MCF 10A (cell line): Measurements from ENCODE around the gene PIGU. TPM values are rescaled to one million over a fixed set of nuclear protein-coding genes. Genes with fewer than 3 reads are reported as not detected.
"Not testable (repeated sequence)": the region's sequence is repeated elsewhere in the genome, so short reads cannot be mapped to it uniquely, and the experiment has no call there.

ENCODE experiments used
- BruUV-seq: library from RNA; stranded (reverse); fragments of 400-500 nt; replicated peaks from 2 replicates; lab custom pipeline; 2021; lab: Mats Ljungman, UMichigan
- CTCF ChIA-PET: fragments of 300-600 bp; sonication (Branson Sonifier 250); formaldehyde crosslinking; extraction: SDS; loops from one replicate; lab custom pipeline; 2021; ENCODE audit warnings: antibody characterized with exemption, inconsistent platforms; lab: Yijun Ruan, JAX
- POLR2A ChIA-PET: fragments of 300-600, 350-650 bp; sonication (Branson Sonifier 250); formaldehyde crosslinking; extraction: SDS; loops from one replicate; lab custom pipeline; 2020; ENCODE audit warnings: antibody characterized with exemption, inconsistent platforms; lab: Yijun Ruan, JAX
- DNase-seq: peaks from one replicate; pipeline ENCODE4 v3.0.0-alpha.2; 2018; ENCODE audit not compliant: unreplicated experiment
- H3K27ac Mint-ChIP-seq: one replicate; pipeline ENCODE4 v1.8.0; 2022; ENCODE audit warnings: mild to moderate bottlenecking, low read depth, mixed read lengths; ENCODE audit not compliant: unreplicated experiment
- H3K27me3 Mint-ChIP-seq: one replicate; pipeline ENCODE4 v1.8.0; 2022; ENCODE audit warnings: mixed read lengths; ENCODE audit not compliant: insufficient read depth, unreplicated experiment
- H3K36me3 Mint-ChIP-seq: one replicate; pipeline ENCODE4 v1.8.0; 2022; ENCODE audit warnings: mild to moderate bottlenecking, moderate library complexity, mixed read lengths; ENCODE audit not compliant: insufficient read depth, unreplicated experiment
- H3K4me1 Mint-ChIP-seq: one replicate; pipeline ENCODE4 v1.8.0; 2022; ENCODE audit warnings: mixed read lengths; ENCODE audit not compliant: insufficient read depth, unreplicated experiment
- H3K4me3 Mint-ChIP-seq: one replicate; pipeline ENCODE4 v1.8.0; 2022; ENCODE audit warnings: mild to moderate bottlenecking, moderate library complexity, mixed read lengths; ENCODE audit not compliant: unreplicated experiment
- H3K9me3 Mint-ChIP-seq: one replicate; pipeline ENCODE4 v1.8.0; 2022; ENCODE audit warnings: mixed read lengths; ENCODE audit not compliant: unreplicated experiment
- intact Hi-C: fragments of 100-400 bp; cut with micrococcal nuclease; formaldehyde crosslinking; loops from 2 replicates; pipeline ENCODE4 v1.14.1; 2022
- total RNA-seq: library from RNA; stranded (reverse); gene quantifications from 2 replicates; pipeline ENCODE4 v1.2.3, GENCODE V29; 2022
- TF ChIP-seq, protein P1 (sequence below): fragments of 200-600 bp; IDR thresholded peaks from one replicate; pipeline ENCODE4 v1.8.0; 2022; ENCODE audit warnings: antibody characterized with exemption, mild to moderate bottlenecking; ENCODE audit not compliant: unreplicated experiment

The PIGU gene
- total RNA-seq, 1 experiment from 2014 or later = 14.5 TPM

DNA sequence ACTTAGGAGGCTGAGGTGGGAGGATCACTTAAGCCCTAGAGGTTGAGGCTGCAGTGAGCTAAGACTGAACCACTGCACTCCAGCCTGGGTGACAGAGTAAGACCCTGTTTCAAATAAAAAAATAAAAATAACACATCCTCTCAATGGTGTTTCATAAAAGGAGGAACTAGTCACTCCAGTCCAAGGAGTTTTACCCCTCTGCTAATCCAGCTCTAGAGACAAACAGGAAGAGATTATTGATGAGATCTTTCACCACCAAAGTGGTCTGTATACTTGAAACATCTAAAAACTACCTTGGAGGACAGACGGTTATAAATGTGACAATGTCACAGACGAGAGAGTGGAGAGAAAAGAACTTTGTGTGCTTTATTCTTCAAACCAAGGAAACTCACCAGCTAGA lies 58.2 kb downstream of the PIGU start:
- ChIA-PET POLR2A (interaction anchor here (0.9 to 1.1 kb wide), 3 partner anchors 17 to 198 kb away, joined by 3 read pairs; no protein-coding TSS in a partner anchor), CTCF (interaction anchor here (0.6 to 1.1 kb wide), 4 partner anchors 11 to 421 kb away, joined by 3 to 6 read pairs (median 4); no protein-coding TSS in a partner anchor)
- BruUV-seq = no TSS peak
- TF ChIP-seq, protein P1, sequence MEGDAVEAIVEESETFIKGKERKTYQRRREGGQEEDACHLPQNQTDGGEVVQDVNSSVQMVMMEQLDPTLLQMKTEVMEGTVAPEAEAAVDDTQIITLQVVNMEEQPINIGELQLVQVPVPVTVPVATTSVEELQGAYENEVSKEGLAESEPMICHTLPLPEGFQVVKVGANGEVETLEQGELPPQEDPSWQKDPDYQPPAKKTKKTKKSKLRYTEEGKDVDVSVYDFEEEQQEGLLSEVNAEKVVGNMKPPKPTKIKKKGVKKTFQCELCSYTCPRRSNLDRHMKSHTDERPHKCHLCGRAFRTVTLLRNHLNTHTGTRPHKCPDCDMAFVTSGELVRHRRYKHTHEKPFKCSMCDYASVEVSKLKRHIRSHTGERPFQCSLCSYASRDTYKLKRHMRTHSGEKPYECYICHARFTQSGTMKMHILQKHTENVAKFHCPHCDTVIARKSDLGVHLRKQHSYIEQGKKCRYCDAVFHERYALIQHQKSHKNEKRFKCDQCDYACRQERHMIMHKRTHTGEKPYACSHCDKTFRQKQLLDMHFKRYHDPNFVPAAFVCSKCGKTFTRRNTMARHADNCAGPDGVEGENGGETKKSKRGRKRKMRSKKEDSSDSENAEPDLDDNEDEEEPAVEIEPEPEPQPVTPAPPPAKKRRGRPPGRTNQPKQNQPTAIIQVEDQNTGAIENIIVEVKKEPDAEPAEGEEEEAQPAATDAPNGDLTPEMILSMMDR = no peak
- no peak for DNase-seq
- Mint-ChIP-seq H3K27me3 (no peaks in the 10 kb centered on the region), H3K4me1 (peaks cover 11% of the 10 kb centered on the region), H3K4me3 (no peak overlapping the region), H3K9me3 (no peaks in the 10 kb centered on the region), H3K36me3 (peaks cover 30% of the 10 kb centered on the region), H3K27ac (no peak overlapping the region)
- intact Hi-C loops = no loop called here

DNA sequence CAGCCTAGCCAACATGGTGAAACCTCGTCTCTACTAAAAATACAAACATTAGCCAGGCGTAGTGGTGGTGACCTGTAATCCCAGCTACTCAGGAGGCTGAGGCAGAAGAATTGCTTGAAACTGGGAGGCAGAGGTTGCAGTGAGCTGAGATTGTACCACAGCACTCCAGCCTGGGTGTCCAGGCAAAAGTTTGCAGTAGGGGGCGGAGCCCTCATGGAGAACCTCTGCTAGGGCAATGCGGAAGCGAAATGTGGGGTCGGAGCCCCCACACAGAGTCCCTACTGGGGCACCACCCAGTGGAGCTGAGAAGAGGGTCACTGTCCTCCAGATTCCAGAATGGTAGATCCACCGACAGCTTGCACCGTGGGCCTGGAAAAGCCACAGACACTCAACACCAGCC lies 60.0 kb downstream of the PIGU start:
- H3K27me3 Mint-ChIP-seq, H3K4me1 Mint-ChIP-seq, intact Hi-C loops, H3K9me3 Mint-ChIP-seq, H3K4me3 Mint-ChIP-seq, H3K27ac Mint-ChIP-seq, CTCF ChIA-PET, BruUV-seq, DNase-seq: not testable (repeated sequence)
- H3K36me3 Mint-ChIP-seq = peaks cover 36% of the 10 kb centered on the region
- POLR2A ChIA-PET = interaction anchor here (0.6 to 1.3 kb wide), 2 partner anchors 18 to 395 kb away, joined by 3 to 4 read pairs; no protein-coding TSS in a partner anchor

DNA sequence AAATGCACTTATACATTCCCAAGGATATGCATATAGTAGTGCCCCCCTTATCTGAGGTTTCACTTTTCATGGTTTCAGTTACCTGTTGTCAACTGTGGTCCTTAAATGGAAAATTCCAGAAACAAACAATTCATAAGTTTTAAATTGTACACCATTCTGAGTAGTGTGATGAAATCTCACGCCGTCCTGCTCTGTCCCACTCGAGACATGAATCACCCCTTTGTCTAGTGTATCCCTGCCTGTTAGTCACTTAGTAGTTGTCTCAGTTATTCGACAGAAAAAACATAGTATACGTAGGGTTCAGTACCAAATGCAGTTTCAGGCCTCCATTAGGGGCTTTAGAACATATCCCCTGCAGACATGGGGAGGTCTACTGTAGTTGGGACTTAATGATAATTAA lies 61.4 kb downstream of the PIGU start:
- ChIA-PET POLR2A (no interaction called here), CTCF (no interaction called here)
- Mint-ChIP-seq H3K27me3 (no peaks in the 10 kb centered on the region), H3K27ac (no peak overlapping the region), H3K36me3 (peaks cover 34% of the 10 kb centered on the region), H3K4me3 (no peak overlapping the region), H3K4me1 (no peaks in the 10 kb centered on the region), H3K9me3 (no peaks in the 10 kb centered on the region)
- BruUV-seq = no TSS peak
- TF ChIP-seq, protein P1 = no peak
- intact Hi-C loops = no loop called here
- DNase-seq = no peak

DNA sequence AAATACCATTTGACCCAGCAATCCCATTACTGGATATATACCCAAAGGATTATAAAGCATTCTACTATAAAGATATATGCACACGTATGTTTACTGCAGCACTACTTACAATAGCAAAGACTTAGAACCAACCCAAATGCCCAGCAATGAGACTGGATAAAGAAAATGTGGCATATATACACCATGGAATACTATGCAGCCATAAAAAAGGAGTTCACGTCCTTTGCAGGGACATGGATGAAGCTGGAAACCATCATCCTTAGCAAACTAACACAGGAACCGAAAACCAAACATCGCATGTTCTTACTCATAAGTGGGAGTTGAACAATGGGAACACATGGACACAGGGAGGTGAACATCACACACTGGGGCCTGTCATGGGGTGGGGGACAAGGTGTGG lies 64.9 kb downstream of the PIGU start:
- H3K4me1 Mint-ChIP-seq, intact Hi-C loops, BruUV-seq, POLR2A ChIA-PET, H3K27me3 Mint-ChIP-seq, DNase-seq, H3K9me3 Mint-ChIP-seq, H3K27ac Mint-ChIP-seq, H3K4me3 Mint-ChIP-seq: not testable (repeated sequence)
- H3K36me3 Mint-ChIP-seq = peaks cover 27% of the 10 kb centered on the region
- CTCF ChIA-PET = interaction anchor here (1.6 kb wide), 1 partner anchor 91 kb away, joined by 8 read pairs; no protein-coding TSS in a partner anchor

DNA sequence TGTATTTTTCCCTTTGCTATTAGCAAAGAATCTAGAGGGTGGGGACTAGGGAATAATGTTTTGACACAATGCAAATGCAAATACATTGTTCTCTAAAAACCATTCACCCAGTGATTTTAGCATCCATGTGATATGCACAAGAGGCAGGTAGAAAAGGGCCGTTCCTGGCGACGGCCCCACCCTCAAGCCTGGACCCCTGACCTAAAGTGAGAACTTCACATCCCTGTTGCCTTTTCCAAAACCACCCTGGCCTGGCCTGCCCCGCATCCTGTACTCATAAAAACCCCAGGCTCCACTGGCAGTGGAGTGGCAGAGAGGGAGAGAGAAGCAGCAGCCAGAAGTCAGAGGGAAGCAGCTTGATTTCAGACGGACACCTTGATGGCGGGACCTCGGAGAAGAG lies 69.8 kb downstream of the PIGU start:
- Mint-ChIP-seq H3K4me1 (no peaks in the 10 kb centered on the region), H3K36me3 (peaks cover 5% of the 10 kb centered on the region), H3K4me3 (no peak overlapping the region), H3K27me3 (no peaks in the 10 kb centered on the region), H3K9me3 (no peaks in the 10 kb centered on the region), H3K27ac (no peak overlapping the region)
- DNase-seq = no peak
- intact Hi-C loops = no loop called here
- ChIA-PET POLR2A (no interaction called here), CTCF (interaction anchor here (0.7 kb wide), 1 partner anchor 58 kb away, joined by 3 read pairs; no protein-coding TSS in a partner anchor)
- BruUV-seq = no TSS peak
- TF ChIP-seq, protein P1 = no peak
